HG03108 (cell line): ENCODE results near the gene CRACR2A.

Experiments
- ATAC-seq: cut with Tn5 transposase; IDR thresholded peaks from one replicate; pipeline ENCODE4 v1.9.1; 2021; ENCODE audit warnings: moderate library complexity; ENCODE audit not compliant: unreplicated experiment

CRACR2A gene

DNA sequence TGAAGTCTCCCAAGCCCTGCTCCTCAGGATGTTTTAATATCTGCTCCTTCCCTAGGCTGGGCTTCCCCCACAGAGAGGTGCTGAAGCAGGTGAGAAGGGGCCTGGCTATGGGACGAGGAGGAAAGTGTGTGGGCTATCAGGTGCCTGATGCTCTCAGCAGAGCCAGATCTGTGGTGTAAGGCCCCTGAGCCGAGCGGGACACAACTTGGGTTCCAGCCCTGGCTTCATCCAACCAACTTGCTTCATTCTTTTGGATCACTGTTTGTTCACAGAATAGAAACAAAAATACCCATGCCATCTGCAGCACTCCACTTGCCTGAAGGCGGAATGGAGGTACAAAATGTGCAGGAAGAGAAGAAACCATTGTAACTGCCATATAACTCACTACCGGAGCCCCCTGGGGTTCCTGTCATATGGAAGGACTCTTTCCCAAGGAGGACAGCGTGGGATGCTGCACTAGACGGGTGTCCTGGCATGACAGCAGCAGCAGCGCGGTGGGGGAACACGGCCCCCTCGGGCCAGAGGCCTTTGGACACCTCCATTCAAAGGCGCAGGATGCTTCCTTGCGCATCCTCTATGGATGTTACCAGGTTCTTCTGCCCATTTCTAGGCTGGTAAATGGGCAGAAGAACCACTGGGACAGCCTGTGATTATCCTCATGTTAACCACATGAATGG lies 95.8 kb downstream of the CRACR2A start:
- no peak for ATAC-seq

GRCh38 chr12:3655328-3655900 lies 97.5 kb downstream of the CRACR2A start:
- no peak for ATAC-seq

DNA sequence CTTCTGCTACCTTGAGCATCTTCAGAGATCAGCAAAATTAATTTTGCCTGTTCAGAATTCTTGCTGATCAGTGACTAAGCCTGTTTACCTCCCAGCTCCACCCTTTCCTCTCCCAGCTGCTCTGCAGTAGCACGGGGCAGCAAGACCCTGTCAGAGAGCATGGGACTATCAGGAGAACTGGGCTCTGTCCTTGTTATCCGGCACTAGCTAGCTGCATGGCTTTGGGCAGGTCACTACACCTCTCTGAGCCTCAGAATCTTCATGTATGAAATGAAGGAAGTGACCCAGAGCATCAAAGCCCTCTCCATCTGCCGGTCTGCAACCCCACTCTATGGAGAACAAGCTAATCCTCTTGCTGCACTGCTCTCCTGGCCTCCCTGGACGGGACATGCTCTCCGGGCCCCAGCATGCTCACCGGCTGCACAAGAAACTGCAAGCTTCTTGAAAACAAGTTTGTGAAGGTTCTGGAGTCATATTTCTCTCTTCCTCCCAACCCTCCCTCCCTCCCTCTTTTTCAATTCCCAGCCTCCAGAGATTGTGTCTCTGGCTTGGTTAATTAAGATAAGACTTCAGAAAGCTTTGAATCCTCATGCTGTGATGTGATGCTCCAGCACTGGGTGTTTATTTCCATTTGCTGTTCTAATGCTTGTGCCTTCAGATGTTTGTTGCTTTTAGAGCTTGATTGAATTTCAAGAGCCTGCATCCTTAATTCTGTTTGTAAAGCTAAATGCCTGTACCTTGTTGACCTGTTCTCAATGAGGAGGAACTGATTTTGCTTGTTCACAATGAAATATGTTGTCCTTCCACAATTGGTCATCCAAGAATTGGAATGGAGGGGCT lies 101.1 kb downstream of the CRACR2A start:
- ATAC-seq: no peak

DNA sequence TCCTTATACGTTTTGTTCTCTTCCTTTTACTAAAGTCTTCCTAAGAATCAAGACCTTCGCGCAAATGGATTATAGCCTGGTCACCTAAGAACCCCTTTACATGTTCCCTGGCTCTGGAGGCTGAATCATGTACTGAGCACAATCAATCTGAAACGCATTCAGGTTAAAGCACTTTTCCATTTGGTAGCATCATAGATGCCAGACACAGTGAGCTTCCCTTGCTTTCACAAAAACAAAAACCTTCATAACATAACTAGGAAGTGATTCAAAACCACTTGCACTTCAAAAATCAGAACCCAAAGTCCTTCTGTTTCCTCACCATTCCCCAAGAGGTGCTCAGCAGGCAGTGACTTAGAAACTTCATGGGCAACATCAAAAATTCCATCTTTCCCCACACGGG lies 105.4 kb downstream of the CRACR2A start:
- ATAC-seq: no peak

DNA sequence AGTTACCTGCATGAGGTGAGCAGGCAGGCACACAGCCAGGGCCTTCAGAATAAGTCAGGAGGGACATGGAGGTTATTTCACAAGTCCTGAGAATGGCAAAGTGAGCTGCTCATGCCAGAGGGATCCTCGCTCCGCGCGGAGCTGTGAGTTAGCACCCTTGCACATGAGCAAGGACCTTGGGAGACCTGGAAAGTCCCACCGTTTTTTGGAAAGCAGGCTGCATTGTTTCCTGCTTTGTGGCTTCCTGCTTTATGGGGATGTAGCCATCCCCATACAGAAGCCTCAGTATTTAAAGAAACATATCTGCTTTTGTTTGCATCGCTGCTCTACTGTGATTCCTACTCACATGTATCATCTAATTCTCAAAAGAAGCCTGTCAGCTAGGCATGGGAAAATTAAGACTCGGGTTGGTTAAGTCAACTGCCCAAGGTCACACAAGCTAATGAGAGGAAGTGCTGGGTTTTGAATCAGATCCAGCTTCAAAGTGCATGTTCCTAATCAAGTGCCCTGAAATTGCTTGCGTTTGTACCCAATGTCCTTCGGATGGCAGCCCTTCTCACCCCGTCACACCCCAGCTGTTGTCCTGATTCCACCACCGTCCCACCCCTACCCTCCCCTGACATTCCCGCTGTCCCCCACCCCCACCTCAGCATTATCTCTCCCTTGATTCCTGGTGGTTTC lies 106.2 kb downstream of the CRACR2A start:
- no peak for ATAC-seq

DNA sequence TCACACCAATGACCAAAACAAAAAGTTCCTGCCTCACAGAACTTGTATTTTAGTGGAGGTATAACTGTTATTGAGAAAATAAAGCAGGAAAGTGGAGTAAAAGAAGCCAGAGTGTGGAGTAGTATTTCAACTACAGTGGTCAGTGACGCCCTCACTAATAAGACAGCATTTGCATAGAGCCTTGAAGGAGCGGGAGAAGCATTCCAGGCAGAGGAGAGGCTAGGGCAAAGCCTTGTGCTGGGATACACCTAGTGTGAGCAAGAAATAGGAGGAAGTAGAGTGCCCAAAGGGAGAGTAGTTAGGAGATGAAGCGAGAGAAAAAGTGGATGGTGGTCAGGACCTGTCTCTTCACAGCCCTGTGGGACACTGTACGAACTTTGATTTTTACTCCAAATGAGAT lies 107.8 kb downstream of the CRACR2A start:
- no peak for ATAC-seq

- ATAC-seq: no peak
Measured at GRCh38 chr12:3644104-3644503, 108.8 kb downstream of the CRACR2A start.

GRCh38 chr12:3641428-3642018 lies 111.4 kb downstream of the CRACR2A start:
- ATAC-seq: no peak

DNA sequence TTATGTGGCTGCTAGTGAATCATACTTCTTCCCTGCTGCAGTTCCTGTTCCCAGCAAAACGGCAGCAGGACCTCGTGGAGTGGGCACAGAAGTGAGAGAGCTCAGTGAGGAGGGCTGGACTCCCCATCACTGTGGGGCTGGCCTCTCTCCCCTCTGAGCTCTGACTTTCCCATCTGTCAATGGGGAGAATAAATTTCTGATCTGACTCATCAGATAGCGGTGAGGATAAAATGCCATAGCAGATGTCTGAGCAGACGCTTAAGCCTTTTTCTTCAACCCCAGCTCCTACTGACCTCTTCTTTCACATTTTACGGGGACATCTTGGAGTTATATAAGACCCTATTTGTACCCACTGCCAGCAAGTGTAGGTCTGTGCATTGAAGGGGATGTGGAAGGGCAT lies 116.6 kb downstream of the CRACR2A start:
- no peak for ATAC-seq

DNA sequence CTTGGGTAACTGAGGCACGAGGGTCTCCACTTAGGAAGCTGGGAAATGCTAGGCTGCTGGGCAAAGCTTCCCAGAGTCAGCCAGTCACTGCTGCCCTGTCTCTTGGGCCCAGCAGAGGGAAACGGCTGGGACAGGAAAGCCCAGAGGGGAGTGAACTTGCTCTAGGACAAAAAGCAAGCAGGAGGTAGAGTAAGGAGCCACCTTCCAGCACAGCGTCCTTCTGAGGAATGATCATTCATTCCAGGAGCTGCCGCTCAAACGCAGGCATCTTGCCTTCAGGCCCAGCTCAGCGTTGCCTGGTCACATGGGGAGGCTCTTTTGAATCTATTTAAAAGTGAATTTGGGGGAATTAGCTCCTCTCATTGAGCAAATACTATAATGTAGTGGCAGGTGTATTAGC lies 118.6 kb downstream of the CRACR2A start:
- no peak for ATAC-seq

DNA sequence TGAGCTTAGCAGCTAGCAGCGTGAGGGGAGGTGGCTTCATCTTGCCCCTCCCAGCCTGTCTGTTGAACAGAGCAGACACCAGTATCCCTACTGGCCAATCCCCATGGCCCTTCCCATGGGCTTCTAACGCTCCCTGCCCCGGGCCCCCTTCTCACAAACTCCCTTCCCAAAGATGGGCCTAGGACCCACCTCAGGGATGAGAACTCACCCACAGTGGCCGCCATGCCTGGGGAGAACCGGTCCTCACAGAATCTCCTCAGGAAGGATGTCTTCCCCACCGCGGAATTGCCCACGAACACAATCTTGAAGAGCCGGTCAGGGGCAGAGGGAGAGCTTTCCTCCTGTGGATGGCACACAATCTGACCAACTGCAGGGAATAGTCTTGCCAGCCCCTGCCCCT lies 119.5 kb downstream of the CRACR2A start:
- ATAC-seq: no peak

GRCh38 chr12:3632754-3633153 lies 120.2 kb downstream of the CRACR2A start:
- no peak for ATAC-seq

- no peak for ATAC-seq
Measured at GRCh38 chr12:3632256-3632655, 120.7 kb downstream of the CRACR2A start.

- ATAC-seq: no peak
Measured at GRCh38 chr12:3631759-3632158, 121.2 kb downstream of the CRACR2A start.

GRCh38 chr12:3631272-3631637 lies 121.7 kb downstream of the CRACR2A start:
- ATAC-seq: no peak

GRCh38 chr12:3630621-3631271 lies 122.2 kb downstream of the CRACR2A start:
- ATAC-seq: no peak

DNA sequence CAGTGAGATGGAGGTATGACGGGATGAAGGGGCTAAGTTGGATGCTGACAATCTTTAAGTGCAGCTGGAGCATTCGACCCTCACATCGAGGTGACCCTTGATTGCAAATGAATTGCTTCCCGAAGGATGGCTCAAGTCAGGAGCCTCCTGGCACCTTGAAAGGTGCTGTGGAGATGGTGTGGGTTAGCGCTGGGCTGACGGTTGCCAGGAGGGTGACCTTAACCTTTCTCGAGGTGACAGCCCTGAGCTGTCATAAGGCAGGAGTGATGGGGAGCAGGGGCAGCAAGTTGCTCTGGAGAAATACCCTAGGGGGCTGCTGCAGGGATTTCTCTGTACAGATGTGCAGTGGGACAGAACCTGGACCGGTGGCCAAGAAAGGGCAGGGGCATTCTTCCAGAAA lies 122.8 kb downstream of the CRACR2A start:
- no peak for ATAC-seq

- no peak for ATAC-seq
Measured at GRCh38 chr12:3629057-3629830, 123.7 kb downstream of the CRACR2A start.

DNA sequence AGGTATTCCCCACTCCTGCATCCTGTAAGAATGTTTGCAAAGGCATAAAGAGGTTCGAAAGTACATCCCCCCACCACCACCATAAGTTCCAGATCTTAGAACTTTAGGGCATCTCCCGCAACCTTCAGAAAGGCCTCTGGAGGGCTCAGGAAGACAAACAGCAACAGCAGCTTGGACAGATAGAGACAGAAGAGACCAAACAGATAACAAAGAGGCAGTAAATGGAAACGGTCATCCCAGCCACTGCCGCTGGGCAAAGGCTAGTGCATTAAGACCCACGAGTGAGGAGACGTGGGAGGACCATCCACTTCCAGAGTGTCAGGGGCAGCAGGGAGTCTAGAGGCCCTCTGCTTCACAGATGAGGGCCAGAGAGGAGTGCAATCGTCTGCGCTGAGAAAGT lies 124.3 kb downstream of the CRACR2A start:
- no peak for ATAC-seq

GRCh38 chr12:3627336-3627735 lies 125.6 kb downstream of the CRACR2A start:
- ATAC-seq: no peak
